Gastrocnemius medialis (tissue), 4 donors: ENCODE results near the gene RPUSD1. TPM values are rescaled to one million over a fixed set of nuclear protein-coding genes. Genes with fewer than 3 reads are reported as not detected.

Experiments used
- ATAC-seq, 2 donors: fragments of 150-250 bp; one replicate each; pipeline ENCODE4 v1.9.1; 2016
- DNase-seq, 2 donors: peaks; one replicate each; pipeline ENCODE4 v3.0.0-alpha.2; 2019
- H3K27ac ChIP-seq, 4 donors: fragments of 200-600 bp; sonication (generic); 1 replicate in 1 of 4; 2 replicates in 3 of 4; pipeline ENCODE4 v1.5.1; 2016 to 2018; ENCODE audit warnings: mild to moderate bottlenecking in 2 of 4, moderate library complexity in 1 of 4
- H3K27me3 ChIP-seq, 3 donors: fragments of 200-600 bp; sonication (generic) in 2 of 3; 1 replicate in 1 of 3; 2 replicates in 2 of 3; pipeline versions ENCODE4 v1.5.1 to v1.6.0; 2016 to 2019; ENCODE audit warnings: mild to moderate bottlenecking in 1 of 3, moderate library complexity in 1 of 3
- H3K36me3 ChIP-seq, 2 donors: fragments of 200-600 bp; sonication (generic) in 1 of 2; one replicate each; pipeline ENCODE4 v1.5.1; 2017 to 2018
- H3K4me1 ChIP-seq, 2 donors: fragments of 200-600 bp; sonication (generic) in 1 of 2; one replicate each; pipeline ENCODE4 v1.5.1; 2016 to 2017; ENCODE audit warnings: mild to moderate bottlenecking in 2 of 2
- H3K4me3 ChIP-seq, 4 donors: fragments of 200-600 bp; sonication (generic) in 3 of 4; 1 replicate in 1 of 4; 2 replicates in 3 of 4; pipeline ENCODE4 v1.5.1; 2016 to 2019; ENCODE audit warnings: mild to moderate bottlenecking in 2 of 4
- H3K9me3 ChIP-seq, 3 donors: fragments of 200-600 bp; sonication (generic) in 2 of 3; 1 replicate in 1 of 3; 2 replicates in 2 of 3; pipeline ENCODE4 v1.5.1; 2016 to 2019
- POLR2A ChIP-seq, 2 donors: fragments of 450-650 bp; IDR thresholded peaks; one replicate each; pipeline ENCODE4 v1.6.1; 2017; ENCODE audit warnings: antibody characterized with exemption in 2 of 2, mild to moderate bottlenecking in 2 of 2, moderate library complexity in 2 of 2
- in situ Hi-C, 4 donors: fragments of 200-750 bp; cut with MboI; loops; one replicate each; pipeline versions ENCODE4 v1.15.0 to v1.8.0; 2017; ENCODE audit warnings: low sequenced_read_pairs in 4 of 4
- intact Hi-C: fragments of 100-400 bp; cut with DNase I; formaldehyde crosslinking; loops from one replicate; pipeline ENCODE4 v1.15.1; 2023; ENCODE audit warnings: low total_unique reads
- total RNA-seq, 4 donors: library from RNA; depleted of rRNA; stranded (reverse); fragments of >200 nt; gene quantifications; one replicate each; pipeline versions ENCODE4 v1.1.0 to v1.2.3, GENCODE V29; 2016
- TF ChIP-seq, protein P1 (sequence below), 5 experiments: fragments of 450-650 bp in 3 of 5; fragments of 200-600 bp in 2 of 5; sonication (generic) in 2 of 5; IDR thresholded peaks in 4 of 5; conservative IDR thresholded peaks in 1 of 5; 1 replicate in 4 of 5; 2 replicates in 1 of 5; pipeline ENCODE4 v1.5.1; 2016 to 2019; ENCODE audit warnings: antibody characterized with exemption in 5 of 5, mild to moderate bottlenecking in 3 of 5, moderate library complexity in 3 of 5

The RPUSD1 gene
- total RNA-seq, 4 donors from 2014 or later: 7.8 to 23.8 (median 15.2) TPM

DNA sequence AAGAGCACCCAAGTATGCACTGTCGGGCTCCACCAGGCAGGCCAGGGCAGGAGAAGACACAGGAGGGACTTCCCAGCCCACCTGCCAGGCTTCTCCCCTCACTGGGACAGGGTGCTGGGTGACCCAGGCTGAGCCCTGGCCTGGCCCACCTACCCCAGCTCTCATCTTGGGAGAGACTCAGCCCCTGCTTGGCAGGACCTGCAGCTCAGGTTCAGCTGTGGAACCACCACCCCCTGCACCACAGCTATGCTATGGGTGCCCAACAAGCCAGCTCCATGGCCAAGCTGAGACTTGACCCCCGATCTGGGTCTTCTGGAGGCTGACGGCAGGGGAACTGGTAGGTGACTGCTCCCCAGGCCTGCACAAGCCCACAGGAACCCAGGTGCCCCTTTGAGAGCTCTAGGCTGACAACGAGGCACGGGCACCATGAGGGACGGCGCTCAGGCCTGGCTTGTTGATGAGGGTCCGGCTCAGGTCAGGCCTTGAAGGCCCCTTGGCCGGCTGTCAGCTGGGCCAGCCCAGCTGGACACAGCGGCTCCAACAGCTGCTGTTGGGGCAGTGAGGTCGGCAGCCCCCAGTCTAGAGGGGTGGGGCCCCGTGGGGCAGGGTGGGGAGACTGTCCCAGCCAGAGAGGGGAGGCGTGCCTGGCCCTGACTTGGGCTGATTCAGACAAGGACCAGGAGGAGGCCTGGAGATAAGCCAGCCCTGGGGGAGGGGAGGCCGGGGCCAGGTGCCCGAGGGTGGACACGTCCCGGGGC, 4.6 kb downstream of the RPUSD1 start:
- TF ChIP-seq, protein P1, sequence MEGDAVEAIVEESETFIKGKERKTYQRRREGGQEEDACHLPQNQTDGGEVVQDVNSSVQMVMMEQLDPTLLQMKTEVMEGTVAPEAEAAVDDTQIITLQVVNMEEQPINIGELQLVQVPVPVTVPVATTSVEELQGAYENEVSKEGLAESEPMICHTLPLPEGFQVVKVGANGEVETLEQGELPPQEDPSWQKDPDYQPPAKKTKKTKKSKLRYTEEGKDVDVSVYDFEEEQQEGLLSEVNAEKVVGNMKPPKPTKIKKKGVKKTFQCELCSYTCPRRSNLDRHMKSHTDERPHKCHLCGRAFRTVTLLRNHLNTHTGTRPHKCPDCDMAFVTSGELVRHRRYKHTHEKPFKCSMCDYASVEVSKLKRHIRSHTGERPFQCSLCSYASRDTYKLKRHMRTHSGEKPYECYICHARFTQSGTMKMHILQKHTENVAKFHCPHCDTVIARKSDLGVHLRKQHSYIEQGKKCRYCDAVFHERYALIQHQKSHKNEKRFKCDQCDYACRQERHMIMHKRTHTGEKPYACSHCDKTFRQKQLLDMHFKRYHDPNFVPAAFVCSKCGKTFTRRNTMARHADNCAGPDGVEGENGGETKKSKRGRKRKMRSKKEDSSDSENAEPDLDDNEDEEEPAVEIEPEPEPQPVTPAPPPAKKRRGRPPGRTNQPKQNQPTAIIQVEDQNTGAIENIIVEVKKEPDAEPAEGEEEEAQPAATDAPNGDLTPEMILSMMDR (IDR thresholded peaks at IDR 0.05 in 4 of 5, conservative IDR thresholded peaks at IDR 0.05 in 1 of 5): no peak
- no peak for TF ChIP-seq POLR2A (IDR thresholded peaks at IDR 0.05)
- in situ Hi-C loops: no loop called here
- DNase-seq (no peak), ATAC-seq (no peak)
- Histone ChIP-seq H3K4me1 (peaks cover 0 to 8% of the 10 kb centered on the region in 2 donors), H3K9me3 (no peaks in the 10 kb centered on the region), H3K36me3 (no peaks in the 10 kb centered on the region), H3K27me3 (peaks cover 33 to 52% (median 47%) of the 10 kb centered on the region in 3 donors), H3K27ac (no peak overlapping the region), H3K4me3 (no peak overlapping the region)
- intact Hi-C loops: no loop called here

DNA sequence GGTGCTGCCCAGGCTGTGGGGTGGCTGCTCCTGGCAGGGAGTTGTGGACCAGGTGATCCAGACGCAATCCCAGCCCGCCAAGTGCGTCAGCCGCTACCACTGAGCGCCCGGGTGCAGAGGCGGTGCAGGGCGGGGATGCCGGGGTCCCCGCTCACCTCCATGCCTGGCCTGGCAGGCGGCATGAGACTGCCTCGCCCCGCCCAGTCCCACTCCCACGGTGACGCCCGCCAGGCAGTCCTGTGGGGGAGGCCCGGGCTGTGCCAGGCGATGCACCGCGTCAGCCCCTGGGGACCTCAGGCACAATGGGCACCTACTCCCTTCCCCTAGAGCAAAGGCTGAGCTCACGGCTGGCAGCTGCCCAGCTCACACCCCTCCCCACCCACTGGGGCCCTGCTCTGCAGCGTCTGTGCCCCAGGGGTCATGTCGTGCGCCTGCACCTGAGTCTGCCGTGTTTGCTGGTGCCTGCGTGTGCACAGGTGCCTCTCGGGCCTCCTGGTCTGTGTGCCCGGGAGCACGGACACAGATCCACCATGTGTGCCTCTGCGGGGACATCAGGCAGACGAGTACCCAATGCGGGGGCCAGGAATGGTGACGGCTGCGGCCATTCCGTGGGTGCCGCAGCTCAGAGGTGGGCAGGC, 5.3 kb downstream of the RPUSD1 start:
- DNase-seq (no peak), ATAC-seq (no peak)
- in situ Hi-C loops: no loop called here
- Histone ChIP-seq H3K27me3 (peaks cover 34 to 59% (median 54%) of the 10 kb centered on the region in 3 donors), H3K4me3 (no peak overlapping the region), H3K4me1 (peaks cover 0 to 8% of the 10 kb centered on the region in 2 donors), H3K9me3 (no peaks in the 10 kb centered on the region), H3K27ac (no peak overlapping the region), H3K36me3 (no peaks in the 10 kb centered on the region)
- TF ChIP-seq, protein P1 (IDR thresholded peaks at IDR 0.05 in 4 of 5, conservative IDR thresholded peaks at IDR 0.05 in 1 of 5): no peak
- TF ChIP-seq POLR2A (IDR thresholded peaks at IDR 0.05): no peak
- intact Hi-C loops: no loop called here

DNA sequence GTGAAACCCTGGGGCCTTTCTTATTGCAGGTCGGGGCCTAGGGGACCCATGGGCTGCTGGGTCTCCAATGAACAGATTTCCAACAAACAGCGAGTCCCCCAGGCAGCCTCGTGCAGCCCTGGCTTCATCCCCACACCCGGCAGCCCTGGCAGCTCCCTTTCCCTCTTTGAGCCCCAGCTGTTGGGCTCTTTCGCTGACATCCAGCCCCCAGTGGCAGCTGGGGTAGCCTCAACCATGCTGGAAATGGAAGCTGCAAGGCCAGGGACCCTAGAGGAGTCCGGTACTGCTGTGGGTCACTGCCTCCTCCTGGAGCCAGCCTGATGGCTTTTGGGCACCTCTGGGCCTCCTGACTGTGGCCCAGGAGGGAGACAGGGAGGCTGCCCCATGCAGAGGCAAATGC, 5.9 kb downstream of the RPUSD1 start:
- no peak overlapping the region for H3K27ac ChIP-seq
- in situ Hi-C loops (no loop called here), intact Hi-C loops (no loop called here)
- DNase-seq (no peak), ATAC-seq (no peak)
- no peaks in the 10 kb centered on the region for H3K36me3 ChIP-seq
- peaks cover 0 to 4% of the 10 kb centered on the region in 2 donors for H3K4me1 ChIP-seq
- peaks cover 34 to 61% (median 54%) of the 10 kb centered on the region in 3 donors for H3K27me3 ChIP-seq
- TF ChIP-seq POLR2A (IDR thresholded peaks at IDR 0.05): no peak
- TF ChIP-seq, protein P1 (IDR thresholded peaks at IDR 0.05 in 4 of 5, conservative IDR thresholded peaks at IDR 0.05 in 1 of 5): no peak
- no peak overlapping the region for H3K4me3 ChIP-seq
- H3K9me3 ChIP-seq: no peaks in the 10 kb centered on the region

DNA sequence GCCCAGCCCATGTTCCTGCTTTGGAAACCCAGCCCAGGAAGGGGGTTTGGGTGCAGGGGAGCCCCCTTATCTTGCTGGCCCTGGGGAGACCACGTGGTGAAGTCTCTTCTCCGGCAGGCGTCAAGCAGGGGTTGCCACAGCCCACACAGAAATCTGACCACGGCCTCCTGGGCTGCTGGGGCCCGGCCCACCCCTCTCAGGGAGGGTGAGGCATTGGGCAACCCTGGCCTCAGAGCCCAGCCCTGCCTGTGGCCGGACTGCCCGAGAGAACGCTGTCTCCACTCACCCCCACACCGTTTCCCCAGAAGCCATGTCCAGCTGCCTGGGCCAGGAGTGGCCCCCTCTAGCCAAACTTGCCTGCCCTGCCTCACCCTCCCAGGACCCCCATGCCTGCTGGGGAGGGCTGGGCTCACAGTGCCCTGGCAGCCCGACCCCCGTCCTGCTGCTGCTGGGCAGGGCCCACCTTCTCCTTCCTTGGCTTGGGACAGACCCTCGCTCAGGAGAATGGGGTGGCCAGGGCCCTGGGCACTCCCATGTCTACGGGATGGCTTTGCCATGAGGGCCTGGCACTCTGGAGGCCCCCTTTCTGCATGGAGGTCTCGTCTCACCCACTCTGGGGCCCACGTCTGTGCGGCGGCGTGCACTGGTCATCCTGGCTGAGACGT, 6.7 kb downstream of the RPUSD1 start:
- in situ Hi-C loops: no loop called here
- Histone ChIP-seq H3K27ac (no peak overlapping the region), H3K36me3 (no peaks in the 10 kb centered on the region), H3K4me1 (no peaks in the 10 kb centered on the region), H3K27me3 (peaks cover 34 to 61% (median 54%) of the 10 kb centered on the region in 3 donors), H3K9me3 (no peaks in the 10 kb centered on the region), H3K4me3 (no peak overlapping the region)
- intact Hi-C loops: no loop called here
- DNase-seq (no peak), ATAC-seq (no peak)
- no peak for TF ChIP-seq POLR2A (IDR thresholded peaks at IDR 0.05)
- TF ChIP-seq, protein P1 (IDR thresholded peaks at IDR 0.05 in 4 of 5, conservative IDR thresholded peaks at IDR 0.05 in 1 of 5): no peak
